Measurements from ENCODE around the gene ARHGAP1.

The ARHGAP1 gene

DNA sequence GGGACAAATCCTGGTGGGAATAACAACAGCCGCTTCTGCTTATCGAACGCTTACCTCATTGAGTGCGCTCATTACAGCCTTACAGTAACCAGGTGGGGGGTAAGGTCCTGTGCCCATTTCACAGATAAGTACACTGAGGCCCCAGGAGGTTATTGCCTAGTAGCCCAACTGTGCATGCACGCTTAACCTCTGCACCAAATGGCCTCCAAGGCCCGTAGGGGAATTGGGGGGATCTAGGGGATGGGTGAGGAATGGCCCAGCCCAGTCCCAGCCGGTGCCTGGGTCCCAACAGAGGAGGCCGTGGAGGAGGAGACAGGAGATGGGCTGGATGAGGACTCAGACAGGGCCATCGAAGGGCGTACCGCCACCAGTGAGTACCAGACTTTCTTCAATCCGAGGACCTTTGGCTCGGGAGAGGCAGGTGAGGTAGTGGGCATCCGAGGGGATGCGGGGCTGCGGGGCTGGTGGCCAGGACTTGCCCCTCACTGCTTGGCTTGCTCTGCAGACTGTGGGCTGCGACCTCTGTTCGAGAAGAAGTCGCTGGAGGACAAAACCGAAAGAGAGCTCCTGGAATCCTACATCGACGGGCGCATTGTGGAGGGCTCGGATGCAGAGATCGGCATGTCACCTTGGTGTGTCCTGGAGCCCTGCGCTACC lies 25.9 kb upstream of the ARHGAP1 start:
- Mint-ChIP-seq H3K9me3 (no peaks in the 10 kb centered on the region), H3K27ac (no peak overlapping the region), H3K4me3 (no peak overlapping the region), H3K36me3 (ENCODE audit: low read depth) (no peaks in the 10 kb centered on the region), H3K27me3 (ENCODE audit: low read depth) (peaks cover 4% of the 10 kb centered on the region), H3K4me1 (no peaks in the 10 kb centered on the region)
- TF ChIP-seq, protein P1, sequence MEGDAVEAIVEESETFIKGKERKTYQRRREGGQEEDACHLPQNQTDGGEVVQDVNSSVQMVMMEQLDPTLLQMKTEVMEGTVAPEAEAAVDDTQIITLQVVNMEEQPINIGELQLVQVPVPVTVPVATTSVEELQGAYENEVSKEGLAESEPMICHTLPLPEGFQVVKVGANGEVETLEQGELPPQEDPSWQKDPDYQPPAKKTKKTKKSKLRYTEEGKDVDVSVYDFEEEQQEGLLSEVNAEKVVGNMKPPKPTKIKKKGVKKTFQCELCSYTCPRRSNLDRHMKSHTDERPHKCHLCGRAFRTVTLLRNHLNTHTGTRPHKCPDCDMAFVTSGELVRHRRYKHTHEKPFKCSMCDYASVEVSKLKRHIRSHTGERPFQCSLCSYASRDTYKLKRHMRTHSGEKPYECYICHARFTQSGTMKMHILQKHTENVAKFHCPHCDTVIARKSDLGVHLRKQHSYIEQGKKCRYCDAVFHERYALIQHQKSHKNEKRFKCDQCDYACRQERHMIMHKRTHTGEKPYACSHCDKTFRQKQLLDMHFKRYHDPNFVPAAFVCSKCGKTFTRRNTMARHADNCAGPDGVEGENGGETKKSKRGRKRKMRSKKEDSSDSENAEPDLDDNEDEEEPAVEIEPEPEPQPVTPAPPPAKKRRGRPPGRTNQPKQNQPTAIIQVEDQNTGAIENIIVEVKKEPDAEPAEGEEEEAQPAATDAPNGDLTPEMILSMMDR (IDR thresholded peaks at IDR 0.05; ENCODE audit: unreplicated experiment in 3 of 3), result no peak

DNA sequence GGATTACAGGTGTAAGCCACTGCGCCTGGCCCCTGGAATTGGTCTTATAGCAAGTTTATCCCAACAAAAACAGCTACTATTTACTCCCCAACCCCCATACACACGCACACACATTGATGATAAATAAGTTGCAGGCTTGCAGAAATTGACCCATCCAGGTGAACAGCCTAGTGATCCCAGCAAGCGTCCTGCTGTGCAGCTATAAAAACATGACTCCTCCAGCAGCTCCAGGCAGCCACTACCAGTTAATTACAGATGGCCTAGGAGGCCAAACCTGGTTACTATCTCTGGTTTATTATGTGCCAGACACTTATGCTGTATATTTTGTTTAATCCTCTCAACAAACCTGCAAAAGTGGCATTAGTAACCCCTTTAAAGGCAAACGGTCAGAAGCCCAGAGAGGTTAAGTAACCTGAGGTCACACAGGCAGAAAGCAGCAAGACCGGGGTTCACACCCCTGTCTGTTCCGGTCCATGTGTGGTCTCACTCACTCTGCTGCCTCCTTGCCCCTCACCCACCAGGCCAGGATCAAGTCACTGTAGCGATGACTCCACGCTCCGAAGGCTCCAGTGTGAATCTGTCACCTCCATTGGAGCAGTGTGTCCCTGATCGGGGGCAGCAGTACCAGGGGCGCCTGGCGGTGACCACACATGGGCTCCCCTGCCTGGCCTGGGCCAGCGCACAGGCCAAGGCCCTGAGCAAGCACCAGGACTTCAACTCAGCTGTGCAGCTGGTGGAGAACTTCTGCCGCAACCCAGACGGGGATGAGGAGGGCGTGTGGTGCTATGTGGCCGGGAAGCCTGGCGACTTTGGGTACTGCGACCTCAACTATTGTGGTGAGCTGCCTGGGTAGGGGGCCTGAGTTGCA lies 25.2 kb upstream of the ARHGAP1 start:
- H3K4me3 Mint-ChIP-seq, result no peak overlapping the region
- H3K27me3 Mint-ChIP-seq (ENCODE audit: low read depth), result peaks cover 6% of the 10 kb centered on the region
- peak overlapping the region in 1 of 3 experiments; percentile 60 for H3K27ac Mint-ChIP-seq
- H3K9me3 Mint-ChIP-seq, result no peaks in the 10 kb centered on the region
- no peaks in the 10 kb centered on the region for H3K36me3 Mint-ChIP-seq (ENCODE audit: low read depth)
- TF ChIP-seq, protein P1 (IDR thresholded peaks at IDR 0.05; ENCODE audit: unreplicated experiment in 3 of 3), result no peak
- no peaks in the 10 kb centered on the region for H3K4me1 Mint-ChIP-seq

DNA sequence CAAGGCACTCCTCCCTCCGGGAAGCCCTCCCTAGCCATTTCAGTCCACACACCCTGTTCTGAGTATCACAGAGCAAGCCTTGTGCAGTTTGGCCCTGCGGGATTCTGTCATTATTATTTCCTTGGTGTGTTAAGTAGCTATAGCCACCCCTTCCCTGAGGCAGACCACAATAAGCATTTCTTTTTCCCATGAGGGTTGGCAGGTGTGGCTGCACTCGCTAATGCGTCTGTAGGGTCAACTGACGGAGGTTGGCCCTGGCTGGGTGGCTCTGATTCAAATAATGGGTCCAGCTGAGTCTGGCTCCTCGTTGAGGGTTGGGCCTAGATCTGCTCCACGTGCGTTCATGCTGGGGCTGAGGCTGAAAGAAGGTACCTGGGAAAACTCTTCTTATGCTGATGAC lies 23.7 kb upstream of the ARHGAP1 start:
- peaks cover 6% of the 10 kb centered on the region for H3K27me3 Mint-ChIP-seq (ENCODE audit: low read depth)
- no peaks in the 10 kb centered on the region for H3K36me3 Mint-ChIP-seq (ENCODE audit: low read depth)
- peak overlapping the region in 1 of 3 experiments; percentile 53 for H3K27ac Mint-ChIP-seq
- TF ChIP-seq, protein P1 (IDR thresholded peaks at IDR 0.05; ENCODE audit: unreplicated experiment in 3 of 3), result no peak
- H3K4me3 Mint-ChIP-seq, result no peak overlapping the region
- H3K9me3 Mint-ChIP-seq, result no peaks in the 10 kb centered on the region
- no peaks in the 10 kb centered on the region for H3K4me1 Mint-ChIP-seq

DNA sequence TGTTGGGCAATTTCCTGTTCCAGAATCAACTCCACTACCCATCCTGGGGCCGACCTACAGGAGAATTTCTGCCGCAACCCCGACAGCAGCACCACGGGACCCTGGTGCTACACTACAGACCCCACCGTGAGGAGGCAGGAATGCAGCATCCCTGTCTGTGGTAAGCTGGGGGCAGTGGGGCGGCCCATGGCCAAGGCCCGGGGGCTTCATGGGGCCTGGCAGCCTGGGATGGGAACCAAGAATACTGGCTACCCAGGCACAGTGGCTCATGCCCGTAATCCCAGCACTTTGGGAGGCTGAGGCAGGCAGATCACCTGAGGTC lies 22.9 kb upstream of the ARHGAP1 start:
- H3K9me3 Mint-ChIP-seq, result no peaks in the 10 kb centered on the region
- peaks cover 6% of the 10 kb centered on the region for H3K27me3 Mint-ChIP-seq (ENCODE audit: low read depth)
- H3K4me1 Mint-ChIP-seq, result no peaks in the 10 kb centered on the region
- H3K36me3 Mint-ChIP-seq (ENCODE audit: low read depth), result no peaks in the 10 kb centered on the region
- H3K4me3 Mint-ChIP-seq, result no peak overlapping the region
- H3K27ac Mint-ChIP-seq, result no peak overlapping the region
- TF ChIP-seq, protein P1 (IDR thresholded peaks at IDR 0.05; ENCODE audit: unreplicated experiment in 3 of 3), result no peak

DNA sequence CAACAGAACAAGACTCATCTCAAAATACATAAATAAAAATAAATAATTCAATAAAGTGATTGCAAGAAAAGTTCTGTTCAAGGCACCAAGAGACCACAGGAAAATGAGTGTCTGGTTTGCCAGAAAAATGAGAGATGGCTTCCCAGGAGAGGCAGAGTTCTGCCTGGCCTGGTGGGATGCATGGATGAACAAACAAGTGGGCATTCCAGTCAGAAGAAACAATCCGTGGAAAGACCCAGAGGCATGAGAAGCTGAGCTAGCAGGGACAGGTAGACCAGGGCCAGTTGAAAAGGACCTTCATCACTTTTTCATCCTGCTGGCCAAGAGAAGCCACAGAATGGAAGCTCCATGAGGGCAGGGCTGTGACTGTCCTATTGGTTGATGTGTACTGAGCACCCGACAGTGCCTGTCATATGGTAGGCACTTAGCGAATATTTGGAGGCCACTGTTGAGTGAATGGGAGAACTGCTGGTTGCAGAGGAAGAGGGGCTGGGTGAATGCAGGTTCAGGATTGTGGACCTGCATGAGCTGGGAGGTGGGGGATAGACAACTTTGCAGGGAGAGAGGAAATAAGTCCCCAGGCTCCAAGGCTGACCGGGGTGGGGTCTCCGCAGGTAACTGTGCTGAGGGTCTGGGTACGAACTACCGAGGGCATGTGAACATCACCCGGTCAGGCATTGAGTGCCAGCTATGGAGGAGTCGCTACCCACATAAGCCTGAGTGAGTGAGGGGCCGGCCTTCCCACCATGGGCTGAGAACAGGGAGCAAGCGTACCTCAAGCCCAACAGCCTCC lies 22.3 kb upstream of the ARHGAP1 start:
- no peaks in the 10 kb centered on the region for H3K9me3 Mint-ChIP-seq
- H3K27ac Mint-ChIP-seq, result no peak overlapping the region
- H3K36me3 Mint-ChIP-seq (ENCODE audit: low read depth), result no peaks in the 10 kb centered on the region
- TF ChIP-seq, protein P1 (IDR thresholded peaks at IDR 0.05; ENCODE audit: unreplicated experiment in 3 of 3), result no peak
- H3K4me1 Mint-ChIP-seq, result no peaks in the 10 kb centered on the region
- H3K4me3 Mint-ChIP-seq, result no peak overlapping the region
- peaks cover 6% of the 10 kb centered on the region for H3K27me3 Mint-ChIP-seq (ENCODE audit: low read depth)

Measured in nephron (organoid).